ENCODE results near the gene SERP2. TPM values are rescaled to one million over a fixed set of nuclear protein-coding genes. Genes with fewer than 3 reads are reported as not detected.

Gene SERP2
- total and polyA plus RNA-seq, 10 donors: 0.38 to 3.7 (median 1.1) TPM; not detected in 3

DNA sequence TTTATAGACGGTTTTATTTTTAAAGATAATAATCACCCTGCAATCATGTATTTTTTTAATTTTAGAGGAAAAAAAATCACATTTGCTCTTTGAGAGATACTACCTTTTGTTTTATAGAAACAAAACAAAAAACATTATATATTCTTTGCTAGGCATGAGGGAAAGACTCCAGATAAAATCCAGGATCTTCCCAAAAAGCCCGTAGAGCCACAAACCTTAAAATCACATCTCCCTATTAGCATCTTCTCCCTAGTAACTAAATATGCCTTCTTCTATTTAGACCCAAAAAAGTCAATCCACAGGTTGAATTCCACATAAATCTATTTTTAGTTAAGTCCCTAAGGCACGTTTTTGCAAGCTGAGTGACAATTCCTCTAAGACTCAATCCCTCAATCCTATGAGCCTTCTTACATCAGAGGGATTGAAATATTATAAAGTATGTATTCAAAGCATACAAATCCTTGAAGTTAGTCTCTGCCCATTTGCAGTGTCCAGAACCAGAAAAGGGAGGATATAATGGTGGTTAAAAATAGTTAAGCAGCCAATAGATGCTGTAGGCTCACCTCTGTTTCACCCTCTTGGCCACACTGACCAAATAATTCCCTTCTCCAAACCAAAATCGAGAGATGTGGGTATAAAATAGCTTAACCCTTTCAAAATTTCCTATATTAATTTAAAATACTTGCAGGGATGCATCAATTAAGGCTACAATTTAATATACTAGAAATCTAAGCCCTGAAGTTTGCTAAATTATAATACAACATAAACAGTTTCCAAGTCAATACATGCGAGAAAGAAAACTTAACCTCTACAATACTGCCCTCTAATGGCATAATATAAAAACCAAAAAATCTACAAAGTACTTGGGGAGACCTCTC lies 64.0 kb downstream of the SERP2 start:
- 6 to 12% (median 9%) methylated on average over 5 of the region's 5 CpGs for WGBS, 5 donors
- TF ChIP-seq, protein P1, sequence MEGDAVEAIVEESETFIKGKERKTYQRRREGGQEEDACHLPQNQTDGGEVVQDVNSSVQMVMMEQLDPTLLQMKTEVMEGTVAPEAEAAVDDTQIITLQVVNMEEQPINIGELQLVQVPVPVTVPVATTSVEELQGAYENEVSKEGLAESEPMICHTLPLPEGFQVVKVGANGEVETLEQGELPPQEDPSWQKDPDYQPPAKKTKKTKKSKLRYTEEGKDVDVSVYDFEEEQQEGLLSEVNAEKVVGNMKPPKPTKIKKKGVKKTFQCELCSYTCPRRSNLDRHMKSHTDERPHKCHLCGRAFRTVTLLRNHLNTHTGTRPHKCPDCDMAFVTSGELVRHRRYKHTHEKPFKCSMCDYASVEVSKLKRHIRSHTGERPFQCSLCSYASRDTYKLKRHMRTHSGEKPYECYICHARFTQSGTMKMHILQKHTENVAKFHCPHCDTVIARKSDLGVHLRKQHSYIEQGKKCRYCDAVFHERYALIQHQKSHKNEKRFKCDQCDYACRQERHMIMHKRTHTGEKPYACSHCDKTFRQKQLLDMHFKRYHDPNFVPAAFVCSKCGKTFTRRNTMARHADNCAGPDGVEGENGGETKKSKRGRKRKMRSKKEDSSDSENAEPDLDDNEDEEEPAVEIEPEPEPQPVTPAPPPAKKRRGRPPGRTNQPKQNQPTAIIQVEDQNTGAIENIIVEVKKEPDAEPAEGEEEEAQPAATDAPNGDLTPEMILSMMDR (IDR thresholded peaks at IDR 0.05 in 8 of 11, conservative IDR thresholded peaks at IDR 0.05 in 3 of 11): peak; percentile 29 to 66 (median 59)
- TF ChIP-seq POLR2A (IDR thresholded peaks at IDR 0.05) (no peak), POLR2AphosphoS5 (IDR thresholded peaks at IDR 0.05) (no peak)
- intact Hi-C loops (cut with DNase I; ENCODE audit: low total_unique reads): loop anchor here (5.0 kb wide), 1 partner anchor 530 kb away; no protein-coding TSS in a partner anchor
- Histone ChIP-seq H3K27me3 (replicated peaks in 1 of 7) (peaks cover 0 to 21% (median 0%) of the 10 kb centered on the region in 7 donors), H3K9me3 (no peaks in the 10 kb centered on the region), H3K4me1 (peaks cover 13 to 58% (median 38%) of the 10 kb centered on the region in 6 donors), H3K27ac (peak overlapping the region; percentile 69 to 90 (median 86)), H3K4me3 (peak overlapping the region; percentile 38 to 77 (median 54)), H3K36me3 (peaks cover 0 to 21% (median 5%) of the 10 kb centered on the region in 6 donors)
- no peak for DNase-seq

- intact Hi-C loops (cut with DNase I; ENCODE audit: low total_unique reads): loop anchor here (5.0 kb wide), 1 partner anchor 531 kb away; no protein-coding TSS in a partner anchor
- Histone ChIP-seq H3K27me3 (replicated peaks in 1 of 7) (peaks cover 0 to 21% (median 0%) of the 10 kb centered on the region in 7 donors), H3K27ac (no peak overlapping the region), H3K9me3 (no peaks in the 10 kb centered on the region), H3K4me3 (no peak overlapping the region), H3K36me3 (peaks cover 0 to 15% (median 5%) of the 10 kb centered on the region in 6 donors), H3K4me1 (peaks cover 13 to 52% (median 38%) of the 10 kb centered on the region in 6 donors)
- TF ChIP-seq, protein P1 (IDR thresholded peaks at IDR 0.05 in 8 of 11, conservative IDR thresholded peaks at IDR 0.05 in 3 of 11): peak in 1 of 11 experiments; percentile 34
- TF ChIP-seq POLR2AphosphoS5 (IDR thresholded peaks at IDR 0.05): no peak
- WGBS, 5 donors: 11 to 22% (median 15%) methylated on average over 3 of the region's 3 CpGs
- no peak for DNase-seq
Observed at GRCh38 chr13:44438234-44438579, 64.6 kb downstream of the SERP2 start.

DNA sequence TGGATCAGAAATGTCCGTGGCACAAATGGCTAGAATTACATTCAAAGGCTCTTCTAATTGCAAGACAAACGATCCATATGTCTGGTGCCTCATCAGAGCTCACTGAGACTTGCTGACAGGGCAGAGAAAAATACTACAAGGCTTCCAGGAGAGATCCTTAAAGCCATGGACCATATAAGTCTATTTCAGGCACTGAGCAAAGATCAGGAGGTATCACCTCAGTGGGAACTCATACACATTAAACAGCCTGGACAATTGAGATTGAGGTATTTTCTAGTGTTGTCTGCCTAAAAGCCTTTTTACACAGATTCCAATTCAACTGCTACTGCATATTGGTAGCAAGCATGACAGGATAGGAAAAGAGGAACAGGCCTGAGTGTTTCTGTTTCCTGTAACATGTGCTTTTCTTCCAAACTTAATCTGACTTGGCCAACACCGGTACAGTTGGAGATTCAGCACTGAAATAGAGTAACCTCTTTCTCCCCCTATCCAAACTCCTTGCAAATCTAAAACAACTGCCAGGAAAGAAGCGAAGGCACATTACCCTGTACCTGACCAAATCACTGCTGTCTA lies 65.9 kb downstream of the SERP2 start:
- peaks cover 13 to 44% (median 32%) of the 10 kb centered on the region in 6 donors for H3K4me1 ChIP-seq
- H3K4me3 ChIP-seq: no peak overlapping the region
- H3K27me3 ChIP-seq (replicated peaks in 1 of 7): peaks cover 0 to 21% (median 0%) of the 10 kb centered on the region in 7 donors
- TF ChIP-seq POLR2AphosphoS5 (IDR thresholded peaks at IDR 0.05) (no peak), POLR2A (IDR thresholded peaks at IDR 0.05) (no peak)
- TF ChIP-seq, protein P1 (IDR thresholded peaks at IDR 0.05 in 8 of 11, conservative IDR thresholded peaks at IDR 0.05 in 3 of 11): no peak
- WGBS, 5 donors: 27 to 37% (median 34%) methylated on average over 4 of the region's 4 CpGs
- peak overlapping the region in 1 of 8 donors; percentile 23 for H3K27ac ChIP-seq
- DNase-seq: no peak
- peaks cover 0 to 2% (median under 1%) of the 10 kb centered on the region in 6 donors for H3K36me3 ChIP-seq
- no peaks in the 10 kb centered on the region for H3K9me3 ChIP-seq
- intact Hi-C loops (cut with DNase I; ENCODE audit: low total_unique reads): loop anchor here (5.0 kb wide), 2 partner anchors 387 to 532 kb away; no protein-coding TSS in a partner anchor

All from spleen (tissue), 11 donors.